Osteocyte (in vitro differentiated cells): Measurements from ENCODE around the gene NPL. TPM values are rescaled to one million over a fixed set of nuclear protein-coding genes. Genes with fewer than 3 reads are reported as not detected.
A peak's percentile ranks its signal among the peaks of the same experiment; 100 is the strongest.

Source experiments
- DNase-seq: peaks from one replicate; pipeline ENCODE4 v3.0.0; 2021; ENCODE audit warnings: mixed read lengths; ENCODE audit not compliant: unreplicated experiment; ENCODE audit errors: extremely low spot score
- H3K27ac Mint-ChIP-seq: one replicate; pipeline ENCODE4 v1.8.0; 2021; ENCODE audit warnings: mild to moderate bottlenecking, mixed read lengths; ENCODE audit not compliant: unreplicated experiment
- H3K27me3 Mint-ChIP-seq: one replicate; pipeline ENCODE4 v1.8.0; 2021; ENCODE audit warnings: mixed read lengths; ENCODE audit not compliant: unreplicated experiment
- H3K36me3 Mint-ChIP-seq: one replicate; pipeline ENCODE4 v1.8.0; 2021; ENCODE audit warnings: mixed read lengths; ENCODE audit not compliant: unreplicated experiment
- H3K4me1 Mint-ChIP-seq: one replicate; pipeline ENCODE4 v1.8.0; 2021; ENCODE audit warnings: mixed read lengths; ENCODE audit not compliant: unreplicated experiment
- H3K4me3 Mint-ChIP-seq: one replicate; pipeline ENCODE4 v1.8.0; 2021; ENCODE audit warnings: mild to moderate bottlenecking, moderate library complexity, mixed read lengths; ENCODE audit not compliant: unreplicated experiment
- H3K9me3 Mint-ChIP-seq: one replicate; pipeline ENCODE4 v1.8.0; 2021; ENCODE audit warnings: mixed read lengths; ENCODE audit not compliant: unreplicated experiment
- CTCF ChIP-seq: fragments of 200-600 bp; sonication (generic); IDR thresholded peaks from 2 replicates; pipeline ENCODE4 v1.5.0; 2021; ENCODE audit warnings: antibody characterized with exemption, mild to moderate bottlenecking, moderate library complexity
- total RNA-seq: library from RNA; stranded (reverse); gene quantifications from 2 replicates; pipeline ENCODE4 v1.2.1, GENCODE V29; 2021

NPL gene
- total RNA-seq, 1 donor from 2014 or later, result 4.2 TPM

- peaks cover 10% of the 10 kb centered on the region for H3K4me1 Mint-ChIP-seq
- H3K9me3 Mint-ChIP-seq, result no peaks in the 10 kb centered on the region
- H3K27me3 Mint-ChIP-seq, result peaks cover 3% of the 10 kb centered on the region
- no peak for TF ChIP-seq CTCF
- no peak overlapping the region for H3K27ac Mint-ChIP-seq
- DNase-seq, result no peak
- H3K36me3 Mint-ChIP-seq, result peaks cover 3% of the 10 kb centered on the region
- no peak overlapping the region for H3K4me3 Mint-ChIP-seq
Observed at GRCh38 chr1:182835806-182836205, 46.2 kb downstream of the NPL start.

GRCh38 chr1:182839209-182840066 lies 49.9 kb downstream of the NPL start, which contains the start of gene DHX9:
Gene DHX9 (plus strand): TSS chr1:182839347. CDS start chr1:182842567, 3,220 bp downstream.
- DNase-seq, result peak; percentile 99
- peak; percentile 18 for TF ChIP-seq CTCF
- Mint-ChIP-seq H3K4me1 (peaks cover 33% of the 10 kb centered on the region), H3K4me3 (peak within 1 kb of the TSS; percentile 91), H3K36me3 (peaks cover 9% of the 10 kb centered on the region), H3K27ac (peak within 1 kb of the TSS; percentile 94), H3K9me3 (no peaks in the 10 kb centered on the region), H3K27me3 (no peaks in the 10 kb centered on the region)

- no peaks in the 10 kb centered on the region for H3K27me3 Mint-ChIP-seq
- peaks cover 40% of the 10 kb centered on the region for H3K4me1 Mint-ChIP-seq
Observed at GRCh38 chr1:182841368-182841988, 51.9 kb downstream of the NPL start.

GRCh38 chr1:182842265-182842664 lies 52.7 kb downstream of the NPL start:
- Mint-ChIP-seq H3K36me3 (peaks cover 26% of the 10 kb centered on the region), H3K9me3 (no peaks in the 10 kb centered on the region), H3K4me1 (peaks cover 41% of the 10 kb centered on the region), H3K4me3 (peak overlapping the region; percentile 3), H3K27ac (no peak overlapping the region), H3K27me3 (no peaks in the 10 kb centered on the region)
- no peak for TF ChIP-seq CTCF
- DNase-seq, result no peak

More at GRCh38 chr1:182841368-182841988, 51.9 kb downstream of the NPL start:
- Mint-ChIP-seq H3K4me3 (peak overlapping the region; percentile 91), H3K36me3 (peaks cover 18% of the 10 kb centered on the region), H3K27ac (peak overlapping the region; percentile 94), H3K9me3 (no peaks in the 10 kb centered on the region)
- TF ChIP-seq CTCF, result no peak
- DNase-seq, result no peak

GRCh38 chr1:182845379-182845778 lies 55.8 kb downstream of the NPL start:
- peaks cover 50% of the 10 kb centered on the region for H3K36me3 Mint-ChIP-seq
- no peaks in the 10 kb centered on the region for H3K27me3 Mint-ChIP-seq
- H3K27ac Mint-ChIP-seq, result no peak overlapping the region
- no peak overlapping the region for H3K4me3 Mint-ChIP-seq
- H3K4me1 Mint-ChIP-seq, result peaks cover 35% of the 10 kb centered on the region
- H3K9me3 Mint-ChIP-seq, result no peaks in the 10 kb centered on the region
- DNase-seq, result no peak
- no peak for TF ChIP-seq CTCF
